SK-N-SH treated with all-trans-retinoic acid at 6 μM for 48 hours (cell line): ENCODE data around the gene IL1RN.
A peak's percentile ranks its signal among the peaks of the same experiment; 100 is the strongest.

ENCODE experiments used
- ATAC-seq: fragments of 200-7000 bp; cut with Tn5 transposase; 3 replicates; pipeline ENCODE4 v1.9.1; 2020; ENCODE audit warnings: mild to moderate bottlenecking, moderate library complexity
- ARNTL ChIP-seq: fragments of 450-650 bp; formaldehyde crosslinking; IDR thresholded peaks from 2 replicates; pipeline ENCODE4 v1.5.0; 2020; ENCODE audit warnings: low read depth, mild to moderate bottlenecking, moderate library complexity, borderline replicate concordance
- BACH2 ChIP-seq: fragments of 250-450 bp; sonication (Bioruptor Pico); IDR thresholded peaks from 2 replicates; pipeline ENCODE4 v1.9.0; 2021; ENCODE audit warnings: mild to moderate bottlenecking, borderline replicate concordance
- CREB5 ChIP-seq: fragments of 250-450 bp; sonication (Bioruptor Pico); IDR thresholded peaks from 2 replicates; pipeline ENCODE4 v1.5.1; 2020; ENCODE audit warnings: low read depth, mild to moderate bottlenecking, moderate library complexity
- CSDC2 ChIP-seq: fragments of 250-450 bp; sonication (Bioruptor Pico); IDR thresholded peaks from 2 replicates; pipeline ENCODE4 v1.5.0; 2020; ENCODE audit warnings: mild to moderate bottlenecking, moderate library complexity
- CSRNP3 ChIP-seq: fragments of 250-450 bp; sonication (Bioruptor Pico); IDR thresholded peaks from 2 replicates; pipeline ENCODE4 v1.5.1; 2021; ENCODE audit warnings: mild to moderate bottlenecking, moderate library complexity
- ESRRG ChIP-seq: fragments of 250-450 bp; sonication (Bioruptor Pico); IDR thresholded peaks from 2 replicates; pipeline ENCODE4 v1.6.1; 2021; ENCODE audit warnings: mild to moderate bottlenecking
- GLIS3 ChIP-seq: fragments of 250-450 bp; sonication (Bioruptor Pico); IDR thresholded peaks from 2 replicates; pipeline ENCODE4 v1.5.0; 2020; ENCODE audit warnings: mild to moderate bottlenecking, moderate library complexity
- ISL1 ChIP-seq: fragments of 250-450 bp; sonication (Bioruptor Pico); IDR thresholded peaks from 2 replicates; pipeline ENCODE4 v2.1.2; 2022; ENCODE audit warnings: mild to moderate bottlenecking, moderate library complexity
- OSR1 ChIP-seq: fragments of 250-450 bp; sonication (Bioruptor Pico); IDR thresholded peaks from 2 replicates; pipeline ENCODE4 v1.8.0; 2022; ENCODE audit warnings: moderate library complexity, mild to moderate bottlenecking, inconsistent platforms
- PATZ1 ChIP-seq: fragments of 250-450 bp; sonication (Bioruptor Pico); IDR thresholded peaks from 2 replicates; pipeline ENCODE4 v1.8.0; 2020; ENCODE audit warnings: mild to moderate bottlenecking, moderate library complexity, borderline replicate concordance
- POU6F1 ChIP-seq: fragments of 250-450 bp; sonication (Bioruptor Pico); IDR thresholded peaks from 2 replicates; pipeline ENCODE4 v1.8.0; 2021; ENCODE audit warnings: low read depth, mild to moderate bottlenecking, moderate library complexity, borderline replicate concordance
- PPARA ChIP-seq: fragments of 250-450 bp; sonication (Bioruptor Pico); IDR thresholded peaks from 2 replicates; pipeline ENCODE4 v1.5.0; 2020; ENCODE audit warnings: mild to moderate bottlenecking, borderline replicate concordance
- RARB ChIP-seq: fragments of 250-450 bp; sonication (Bioruptor Pico); IDR thresholded peaks from 2 replicates; pipeline ENCODE4 v1.8.0; 2021; ENCODE audit warnings: mild to moderate bottlenecking, moderate library complexity
- SNAI2 ChIP-seq: fragments of 250-450 bp; sonication (Bioruptor Pico); IDR thresholded peaks from 2 replicates; pipeline ENCODE4 v1.5.0; 2020; ENCODE audit warnings: mild to moderate bottlenecking, moderate library complexity
- TOX ChIP-seq: fragments of 250-450 bp; sonication (Bioruptor Pico); IDR thresholded peaks from 2 replicates; pipeline ENCODE4 v1.8.0; 2021; ENCODE audit warnings: mild to moderate bottlenecking, moderate library complexity, borderline replicate concordance
- ZFP3 ChIP-seq: fragments of 250-450 bp; sonication (Bioruptor Pico); IDR thresholded peaks from 2 replicates; pipeline ENCODE4 v1.5.0; 2020; ENCODE audit warnings: mild to moderate bottlenecking, moderate library complexity
- ZNF565 ChIP-seq: fragments of 450-650 bp; formaldehyde crosslinking; conservative IDR thresholded peaks from 2 replicates; pipeline ENCODE4 v1.5.0; 2020; ENCODE audit warnings: low read depth, mild to moderate bottlenecking, moderate library complexity
- ZNF70 ChIP-seq: fragments of 450-650 bp; formaldehyde crosslinking; IDR thresholded peaks from 2 replicates; pipeline ENCODE4 v1.5.0; 2020; ENCODE audit warnings: mild to moderate bottlenecking, moderate library complexity
- ZNF8 ChIP-seq: fragments of 450-650 bp; formaldehyde crosslinking; IDR thresholded peaks from 2 replicates; pipeline ENCODE4 v1.5.0; 2020; ENCODE audit warnings: mild to moderate bottlenecking, moderate library complexity
- TF ChIP-seq, protein P1 (sequence below): fragments of 250-450 bp; sonication (Bioruptor Pico); IDR thresholded peaks from 2 replicates; pipeline ENCODE4 v1.5.0; 2020; ENCODE audit warnings: mild to moderate bottlenecking, moderate library complexity

IL1RN gene

GRCh38 chr2:113124181-113124961 is 3.0 kb upstream of the IL1RN start:
- TF ChIP-seq ZNF8 (CRISPR knock-in tag) (no peak), PPARA (CRISPR knock-in tag) (no peak), ZNF565 (CRISPR knock-in tag) (no peak), CSDC2 (CRISPR knock-in tag) (no peak), OSR1 (no peak), SNAI2 (no peak), POU6F1 (CRISPR knock-in tag) (no peak), ISL1 (CRISPR knock-in tag) (no peak)
- TF ChIP-seq, protein P1, sequence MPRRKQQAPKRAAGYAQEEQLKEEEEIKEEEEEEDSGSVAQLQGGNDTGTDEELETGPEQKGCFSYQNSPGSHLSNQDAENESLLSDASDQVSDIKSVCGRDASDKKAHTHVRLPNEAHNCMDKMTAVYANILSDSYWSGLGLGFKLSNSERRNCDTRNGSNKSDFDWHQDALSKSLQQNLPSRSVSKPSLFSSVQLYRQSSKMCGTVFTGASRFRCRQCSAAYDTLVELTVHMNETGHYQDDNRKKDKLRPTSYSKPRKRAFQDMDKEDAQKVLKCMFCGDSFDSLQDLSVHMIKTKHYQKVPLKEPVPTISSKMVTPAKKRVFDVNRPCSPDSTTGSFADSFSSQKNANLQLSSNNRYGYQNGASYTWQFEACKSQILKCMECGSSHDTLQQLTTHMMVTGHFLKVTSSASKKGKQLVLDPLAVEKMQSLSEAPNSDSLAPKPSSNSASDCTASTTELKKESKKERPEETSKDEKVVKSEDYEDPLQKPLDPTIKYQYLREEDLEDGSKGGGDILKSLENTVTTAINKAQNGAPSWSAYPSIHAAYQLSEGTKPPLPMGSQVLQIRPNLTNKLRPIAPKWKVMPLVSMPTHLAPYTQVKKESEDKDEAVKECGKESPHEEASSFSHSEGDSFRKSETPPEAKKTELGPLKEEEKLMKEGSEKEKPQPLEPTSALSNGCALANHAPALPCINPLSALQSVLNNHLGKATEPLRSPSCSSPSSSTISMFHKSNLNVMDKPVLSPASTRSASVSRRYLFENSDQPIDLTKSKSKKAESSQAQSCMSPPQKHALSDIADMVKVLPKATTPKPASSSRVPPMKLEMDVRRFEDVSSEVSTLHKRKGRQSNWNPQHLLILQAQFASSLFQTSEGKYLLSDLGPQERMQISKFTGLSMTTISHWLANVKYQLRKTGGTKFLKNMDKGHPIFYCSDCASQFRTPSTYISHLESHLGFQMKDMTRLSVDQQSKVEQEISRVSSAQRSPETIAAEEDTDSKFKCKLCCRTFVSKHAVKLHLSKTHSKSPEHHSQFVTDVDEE (CRISPR knock-in tag) = no peak
- TF ChIP-seq, all 23 proteins: peak for 0
- ATAC-seq = peak; percentile 48; the same call in 2 of the 3 replicates

DNA sequence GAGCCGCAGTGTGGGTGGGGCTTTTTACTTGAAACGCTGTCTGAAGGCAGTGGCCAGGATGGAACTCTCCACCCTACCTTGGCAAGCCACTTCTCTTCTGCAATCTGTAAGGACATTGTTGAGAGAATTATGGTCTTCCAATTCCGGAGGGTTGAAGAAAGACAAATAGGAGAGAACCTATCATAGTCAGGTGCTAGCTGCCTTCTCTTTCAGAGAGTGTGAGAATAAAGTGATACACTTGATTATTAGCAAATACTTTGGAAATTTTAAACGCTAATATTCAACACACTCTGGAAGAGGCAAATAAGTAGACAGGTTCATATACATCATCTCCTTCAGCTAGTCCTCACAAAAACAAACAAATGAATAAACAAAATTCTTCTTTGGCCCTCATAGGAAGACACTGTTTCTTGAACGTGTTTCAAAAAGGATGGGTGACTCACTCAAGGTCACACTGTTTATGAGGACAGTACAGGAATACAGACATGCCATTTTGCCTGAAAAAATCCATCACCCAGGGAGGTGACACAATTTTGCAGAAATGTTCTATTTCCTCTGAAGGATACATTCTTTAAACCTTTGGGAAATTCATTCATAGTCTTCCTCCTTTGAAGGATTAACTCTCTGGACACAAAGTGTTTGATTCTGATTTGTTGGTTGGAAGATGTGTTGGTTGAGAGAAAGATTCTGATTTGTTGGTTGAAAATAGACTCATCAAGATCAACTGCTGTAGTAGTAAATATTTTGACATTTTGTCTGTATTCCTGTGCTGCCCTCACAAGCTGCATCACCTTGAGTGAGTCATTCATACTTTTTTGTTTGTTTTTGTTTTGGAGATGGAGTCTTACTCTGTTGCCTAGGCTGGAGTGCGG is 2.2 kb upstream of the IL1RN start:
- ATAC-seq = no peak
- no peak for TF ChIP-seq ESRRG
- no peak for TF ChIP-seq OSR1
- TF ChIP-seq ZFP3 (CRISPR knock-in tag) = no peak
- no peak for TF ChIP-seq ARNTL (CRISPR knock-in tag)
- TF ChIP-seq GLIS3 (CRISPR knock-in tag) = no peak
- TF ChIP-seq ZNF8 (CRISPR knock-in tag) = no peak
- TF ChIP-seq BACH2 (CRISPR knock-in tag) = no peak
- no peak for TF ChIP-seq ZNF70
- no peak for TF ChIP-seq TOX (CRISPR knock-in tag)
- TF ChIP-seq ZNF565 (CRISPR knock-in tag) = no peak

DNA sequence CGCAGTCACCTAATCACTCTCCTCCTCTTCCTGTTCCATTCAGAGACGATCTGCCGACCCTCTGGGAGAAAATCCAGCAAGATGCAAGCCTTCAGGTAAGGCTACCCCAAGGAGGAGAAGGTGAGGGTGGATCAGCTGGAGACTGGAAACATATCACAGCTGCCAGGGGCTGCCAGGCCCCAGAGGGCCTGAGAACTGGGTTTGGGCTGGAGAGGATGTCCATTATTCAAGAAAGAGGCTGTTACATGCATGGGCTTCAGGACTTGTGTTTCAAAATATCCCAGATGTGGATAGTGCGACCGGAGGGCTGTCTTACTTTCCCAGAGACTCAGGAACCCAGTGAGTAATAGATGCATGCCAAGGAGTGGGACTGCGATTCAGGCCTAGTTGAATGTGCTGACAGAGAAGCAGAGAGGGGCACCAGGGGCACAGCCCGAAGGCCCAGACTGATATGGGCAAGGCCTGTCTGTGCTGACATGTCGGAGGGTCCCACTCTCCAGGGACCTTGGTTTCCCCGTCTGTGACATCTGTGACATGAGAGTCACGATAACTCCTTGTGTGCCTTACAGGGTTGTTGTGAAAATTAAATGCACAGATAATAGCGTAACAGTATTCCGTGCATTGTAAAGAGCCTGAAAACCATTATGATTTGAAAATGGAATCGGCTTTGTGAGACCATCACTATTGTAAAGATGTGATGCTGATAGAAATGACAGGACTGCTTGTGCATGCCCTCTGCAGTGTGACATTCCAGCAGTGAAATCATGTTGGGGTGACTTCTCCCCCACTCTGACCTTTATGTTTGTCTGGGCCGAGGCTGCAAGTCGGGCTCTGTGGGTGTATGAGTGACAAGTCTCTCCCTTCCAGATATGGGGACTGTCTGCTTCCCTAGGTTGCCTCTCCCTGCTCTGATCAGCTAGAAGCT is 510 bp downstream of the IL1RN start:
- TF ChIP-seq TOX (CRISPR knock-in tag) (no peak), PPARA (CRISPR knock-in tag) (no peak), RARB (CRISPR knock-in tag) (no peak), POU6F1 (CRISPR knock-in tag) (no peak), ZNF70 (no peak), ZNF565 (CRISPR knock-in tag) (no peak), ZFP3 (CRISPR knock-in tag) (no peak), CREB5 (no peak), SNAI2 (no peak), ESRRG (no peak), CSRNP3 (no peak), GLIS3 (CRISPR knock-in tag) (no peak), ISL1 (CRISPR knock-in tag) (no peak), OSR1 (no peak), BACH2 (CRISPR knock-in tag) (no peak), PATZ1 (CRISPR knock-in tag) (no peak), ARNTL (CRISPR knock-in tag) (no peak)
- no peak for ATAC-seq
